IMR-90 (cell line): ENCODE data around the gene GRAMD1B. TPM values are rescaled to one million over a fixed set of nuclear protein-coding genes. Genes with fewer than 3 reads are reported as not detected.

Experiments
- ATAC-seq: fragments of 200-7000 bp; cut with Tn5 transposase; 2 replicates; pipeline ENCODE4 v1.9.1; 2020; ENCODE audit warnings: low read depth, mild to moderate bottlenecking, moderate library complexity
- BruUV-seq: library from RNA; stranded (reverse); fragments of 400-500 nt; replicated peaks from 2 replicates; lab custom pipeline; 2021; lab: Mats Ljungman, UMichigan
- CTCF ChIA-PET: fragments of 300-600 bp; formaldehyde crosslinking; extraction: SDS; loops from one replicate; lab custom pipeline; 2021; ENCODE audit warnings: antibody characterized with exemption; lab: Yijun Ruan, JAX
- POLR2A ChIA-PET: fragments of 300-600 bp; sonication (Branson Sonifier 250); formaldehyde crosslinking; loops from one replicate; lab custom pipeline; 2022; ENCODE audit warnings: antibody characterized with exemption; ENCODE audit not compliant: unreplicated experiment; lab: Charles Lee
- DNase-seq: peaks from one replicate; pipeline ENCODE4 v3.0.0; 2013
- H2AFZ ChIP-seq: replicated peaks from 2 replicates; pipeline ENCODE3; 2013; ENCODE audit warnings: low read length, mild to moderate bottlenecking; ENCODE audit not compliant: poor library complexity
- H2AK5ac ChIP-seq: 2 replicates; pipeline ENCODE4 v1.6.1; 2013; ENCODE audit warnings: low read depth, low read length, inconsistent platforms
- H2AK9ac ChIP-seq: replicated peaks from 2 replicates; pipeline ENCODE3; 2013; ENCODE audit warnings: mild to moderate bottlenecking, low read depth, low read length, moderate library complexity; ENCODE audit not compliant: poor library complexity
- H2BK120ac ChIP-seq: 2 replicates; pipeline ENCODE4 v1.6.1; 2013; ENCODE audit warnings: low read depth, low read length, inconsistent platforms
- H2BK15ac ChIP-seq: 3 replicates; pipeline ENCODE4 v1.6.1; 2013; ENCODE audit warnings: low read depth, low read length, inconsistent platforms
- H2BK20ac ChIP-seq: 2 replicates; pipeline ENCODE4 v1.6.1; 2013; ENCODE audit warnings: low read depth, mild to moderate bottlenecking, inconsistent platforms, low read length, moderate library complexity
- H2BK5ac ChIP-seq: 2 replicates; pipeline ENCODE4 v1.6.1; 2013; ENCODE audit warnings: mild to moderate bottlenecking, low read depth, low read length, inconsistent platforms; ENCODE audit not compliant: poor library complexity, severe bottlenecking
- H3K14ac ChIP-seq: replicated peaks from 2 replicates; pipeline ENCODE4 v1.6.1; 2013; ENCODE audit warnings: low read depth, low read length, inconsistent platforms
- H3K18ac ChIP-seq: 2 replicates; pipeline ENCODE4 v1.6.1; 2013; ENCODE audit warnings: low read depth, low read length, control low read depth
- H3K23ac ChIP-seq: 2 replicates; pipeline ENCODE4 v1.6.1; 2013; ENCODE audit warnings: low read depth, low read length, inconsistent platforms
- H3K27ac ChIP-seq: 2 replicates; pipeline ENCODE4 v1.5.1; 2013; ENCODE audit warnings: mild to moderate bottlenecking, control low read depth, low read length; ENCODE audit not compliant: insufficient read depth
- H3K27me3 ChIP-seq: 2 replicates; pipeline ENCODE4 v1.6.1; 2013; ENCODE audit warnings: low read length; ENCODE audit not compliant: control insufficient read depth, insufficient read depth
- H3K36me3 ChIP-seq: 2 replicates; pipeline ENCODE4 v1.6.1; 2013; ENCODE audit warnings: low read length, mixed read lengths; ENCODE audit not compliant: control insufficient read depth, insufficient read depth
- H3K4ac ChIP-seq: 2 replicates; pipeline ENCODE4 v1.6.1; 2013; ENCODE audit warnings: low read depth, low read length, inconsistent platforms
- H3K4me1 ChIP-seq: 2 replicates; pipeline ENCODE4 v1.6.1; 2013; ENCODE audit warnings: low read length, mixed read lengths; ENCODE audit not compliant: control insufficient read depth, insufficient read depth
- H3K4me2 ChIP-seq: 2 replicates; pipeline ENCODE4 v1.6.1; 2013; ENCODE audit warnings: low read depth, mild to moderate bottlenecking, control low read depth, low read length, moderate library complexity
- H3K4me3 ChIP-seq: 2 replicates; pipeline ENCODE4 v1.5.1; 2013; ENCODE audit warnings: low read depth, mild to moderate bottlenecking, control low read depth, low read length, moderate library complexity; ENCODE audit not compliant: insufficient read depth
- H3K56ac ChIP-seq: 2 replicates; pipeline ENCODE4 v1.6.1; 2013; ENCODE audit warnings: low read length, inconsistent platforms; ENCODE audit not compliant: insufficient read depth; ENCODE audit errors: extremely low read depth
- H3K79me1 ChIP-seq, 2 experiments: 2 replicates each; pipeline ENCODE4 v1.6.1; 2013; ENCODE audit warnings: low read length in 2 of 2, inconsistent platforms in 1 of 2, low read depth in 1 of 2
- H3K9ac ChIP-seq: 2 replicates; pipeline ENCODE4 v1.6.1; 2013; ENCODE audit warnings: low read depth, low read length, control low read depth
- H3K9me1 ChIP-seq: 2 replicates; pipeline ENCODE4 v1.6.1; 2013; ENCODE audit warnings: low read length, inconsistent platforms; ENCODE audit not compliant: insufficient read depth
- H3K9me3 ChIP-seq: 2 replicates; pipeline ENCODE4 v1.6.1; 2013; ENCODE audit warnings: low read length; ENCODE audit not compliant: control insufficient read depth, insufficient read depth
- H4K20me1 ChIP-seq: 2 replicates; pipeline ENCODE4 v1.6.1; 2013; ENCODE audit warnings: low read length, inconsistent platforms; ENCODE audit not compliant: insufficient read depth
- H4K5ac ChIP-seq: 2 replicates; pipeline ENCODE4 v1.6.1; 2013; ENCODE audit warnings: mild to moderate bottlenecking, low read depth, low read length, control low read depth
- H4K8ac ChIP-seq, 2 experiments: 2 replicates each; pipeline ENCODE4 v1.6.1; 2013; ENCODE audit warnings: low read depth in 2 of 2, low read length in 2 of 2, control low read depth in 1 of 2, inconsistent platforms in 1 of 2
- H4K91ac ChIP-seq: 2 replicates; pipeline ENCODE4 v1.6.1; 2013; ENCODE audit warnings: low read depth, low read length, inconsistent platforms; ENCODE audit not compliant: insufficient read depth
- BHLHE40 ChIP-seq: fragments of 150-350 bp; IDR thresholded peaks from 2 replicates; pipeline ENCODE4 v1.6.1; 2016; ENCODE audit warnings: mild to moderate bottlenecking, low read depth, low read length
- WGBS, 2 experiments: methylation state at CpG; one replicate each; pipeline versions ENCODE4 v1.1.5 to v1.1.7; 2013; ENCODE audit warnings: missing lambda C conversion rate in 2 of 2; ENCODE audit not compliant: insufficient read length in 1 of 2; ENCODE audit errors: extremely low coverage in 2 of 2; 5-methylcytosine and 5-hydroxymethylcytosine counted together
- dilution Hi-C: fragments of 300-500 bp; cut with HindIII; formaldehyde crosslinking; loops from one replicate; pipeline ENCODE4 v1.14.3; 2018; ENCODE audit warnings: low sequenced_read_pairs; ENCODE audit not compliant: unreplicated experiment
- in situ Hi-C: fragments of 300-500 bp; cut with MboI; formaldehyde crosslinking; loops from 3 replicates; pipeline ENCODE4 v1.14.3; 2019; ENCODE audit warnings: low sequenced_read_pairs, inconsistent platforms, mixed read lengths
- intact Hi-C: fragments of 100-400 bp; cut with micrococcal nuclease; formaldehyde crosslinking; loops from 2 replicates; pipeline ENCODE4 v1.10.0; 2022
- polyA plus RNA-seq, 3 experiments: library from polyadenylated mRNA; depleted of rRNA; stranded (reverse); fragments of >200 nt; gene quantifications; 2 replicates each; pipeline ENCODE4 v1.2.3, GENCODE V29; 2012; ENCODE audit warnings: low replicate concordance in 1 of 3
- total RNA-seq: library from RNA; depleted of rRNA; stranded (reverse); fragments of >200 nt; gene quantifications from 2 replicates; pipeline ENCODE4 v1.2.3, GENCODE V29; 2012

GRAMD1B gene
- total and polyA plus RNA-seq, 2 of the 4 experiments (the other 2 are of a cell fraction) = 7.1 to 7.2 TPM

DNA sequence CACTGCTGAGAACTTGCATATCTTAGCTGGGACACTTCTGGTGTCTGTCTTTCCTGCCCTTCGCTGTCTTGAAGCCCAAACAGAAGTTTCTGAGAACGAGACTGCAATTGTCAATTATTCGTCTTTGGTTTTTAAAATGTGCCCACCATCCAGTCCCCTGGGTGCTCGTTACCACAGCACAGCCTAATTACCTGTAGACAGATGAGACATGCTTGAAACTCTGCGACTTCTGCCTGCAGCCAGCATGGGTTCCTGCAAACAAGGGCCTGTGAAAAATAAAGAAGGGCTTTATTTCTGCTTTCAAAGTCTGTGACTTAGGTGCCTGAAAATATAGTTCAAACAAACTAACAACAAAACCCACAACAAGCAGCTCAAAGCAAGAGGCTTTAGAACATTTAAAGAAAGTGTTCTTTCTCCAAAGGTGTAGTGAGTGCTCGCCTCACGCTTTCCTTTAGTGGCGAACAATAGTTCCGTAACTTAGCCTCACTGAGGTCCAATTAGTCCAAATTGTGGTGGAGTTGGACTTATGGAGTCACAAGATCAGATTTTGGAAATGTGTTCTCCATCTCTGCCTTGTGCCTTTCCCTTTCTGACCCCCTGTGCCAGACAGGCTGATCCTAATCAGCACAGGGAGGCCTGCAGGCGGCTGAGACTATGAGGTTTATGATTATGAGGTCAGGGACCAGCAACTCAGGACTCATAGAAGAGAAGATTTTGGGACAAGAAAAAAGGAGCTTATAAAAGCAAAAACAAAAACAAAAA lies 20.4 kb upstream of the GRAMD1B start:
- no peak for DNase-seq
- Histone ChIP-seq H3K4ac (no peak overlapping the region), H2AK9ac (no peak overlapping the region), H3K9me1 (no peaks in the 10 kb centered on the region), H3K4me2 (no peak overlapping the region), H2BK15ac (no peak overlapping the region), H3K79me1 (no peaks in the 10 kb centered on the region), H3K14ac (no peak overlapping the region), H3K9ac (no peak overlapping the region), H4K20me1 (no peaks in the 10 kb centered on the region), H3K36me3 (no peaks in the 10 kb centered on the region), H3K23ac (no peak overlapping the region), H3K4me1 (no peaks in the 10 kb centered on the region), H3K9me3 (no peaks in the 10 kb centered on the region), H3K56ac (no peak overlapping the region), H3K18ac (no peak overlapping the region), H2AK5ac (no peak overlapping the region), H2AFZ (no peak overlapping the region), H2BK5ac (no peak overlapping the region), H3K27ac (no peak overlapping the region), H4K5ac (no peak overlapping the region), H2BK20ac (no peak overlapping the region), H4K8ac (no peak overlapping the region), H4K91ac (no peak overlapping the region), H2BK120ac (no peak overlapping the region), H3K4me3 (no peak overlapping the region), H3K27me3 (peaks cover 33% of the 10 kb centered on the region)
- CTCF ChIA-PET = interaction anchor here (0.6 to 3.3 kb wide), 3 partner anchors 29 to 165 kb away, joined by 3 to 14 read pairs (median 4); no protein-coding TSS in a partner anchor
- BruUV-seq = no TSS peak
- POLR2A ChIA-PET = no interaction called here
- in situ Hi-C loops (loop anchor here (5.0 kb wide), 1 partner anchor 68 kb away; no protein-coding TSS in a partner anchor), dilution Hi-C loops (no loop called here), intact Hi-C loops (no loop called here)
- WGBS, 2 experiments = 27% methylated on average over 2 of the region's 10 CpGs; no CpG with 5 or more reads in 1 of the 2 experiments
- no peak for ATAC-seq
- TF ChIP-seq BHLHE40 = no peak
